Measurements from ENCODE around the gene CACNA2D4. TPM values are rescaled to one million over a fixed set of nuclear protein-coding genes. Genes with fewer than 3 reads are reported as not detected.
A peak's percentile ranks its signal among the peaks of the same experiment; 100 is the strongest.

CACNA2D4 gene
- total and polyA plus RNA-seq, 2 of the 13 experiments (the other 11 are each of a cell fraction or from before 2014, with no cell fraction given) = 14.2 to 136 TPM

- TF ChIP-seq PRDM4 (CRISPR knock-in tag; IDR thresholded peaks at IDR 0.05; ENCODE audit: borderline replicate concordance) = no peak
- no peak for TF ChIP-seq CAMTA2 (CRISPR knock-in tag; IDR thresholded peaks at IDR 0.05; ENCODE audit: borderline replicate concordance)
- TF ChIP-seq DPF2 (CRISPR knock-in tag; IDR thresholded peaks at IDR 0.05; ENCODE audit: borderline replicate concordance, low read depth) = no peak
- TF ChIP-seq ETV6 (CRISPR knock-in tag; conservative IDR thresholded peaks at IDR 0.05) = no peak
- no peak for TF ChIP-seq ZNF772 (CRISPR knock-in tag; IDR thresholded peaks at IDR 0.05)
- TF ChIP-seq FOXA1 (IDR thresholded peaks at IDR 0.05) = no peak
- no peak for TF ChIP-seq FOXA1 (CRISPR knock-in tag; IDR thresholded peaks at IDR 0.05)
- TF ChIP-seq EZH2 (conservative IDR thresholded peaks at IDR 0.05; ENCODE audit: low read depth, low read length) = no peak
- TF ChIP-seq ZNF687 (CRISPR knock-in tag; IDR thresholded peaks at IDR 0.05) = peak; percentile 44
- TF ChIP-seq CCAR2 (optimal IDR thresholded peaks at IDR 0.05; ENCODE audit: low read depth, low read length) = no peak
- TF ChIP-seq DNMT3B (CRISPR knock-in tag; conservative IDR thresholded peaks at IDR 0.05) = no peak
- no peak for TF ChIP-seq ZNF224 (CRISPR knock-in tag; IDR thresholded peaks at IDR 0.05)
- TF ChIP-seq ZFX (CRISPR knock-in tag; IDR thresholded peaks at IDR 0.05; ENCODE audit: low read depth) = no peak
- TF ChIP-seq SMAD9 (CRISPR knock-in tag; IDR thresholded peaks at IDR 0.05) = no peak
- 0 out of 2 replicates have a peak, but pooled peaks have one; percentile 0 for TF ChIP-seq FOXP4 (CRISPR knock-in tag; IDR thresholded peaks at IDR 0.05)
- no peak for TF ChIP-seq HIC2 (CRISPR knock-in tag; IDR thresholded peaks at IDR 0.05; ENCODE audit: low read depth)
- TF ChIP-seq IKZF5 (CRISPR knock-in tag; IDR thresholded peaks at IDR 0.05) = peak; percentile 4; the same call in 1 of the 2 replicates
- no peak for TF ChIP-seq ESRRA (CRISPR knock-in tag; IDR thresholded peaks at IDR 0.05; ENCODE audit: low read depth)
Observed at GRCh38 chr12:1838205-1838993, 80.1 kb downstream of the CACNA2D4 start (continued).
